ENCODE results near the gene PRKCA. TPM values are rescaled to one million over a fixed set of nuclear protein-coding genes. Genes with fewer than 3 reads are reported as not detected.

Gene PRKCA
- total and polyA plus RNA-seq, 2 donors from 2014 or later: 8.0 to 50.8 TPM

GRCh38 chr17:66379544-66379943, 77.1 kb downstream of the PRKCA start:
- Histone ChIP-seq H3K27me3 (ENCODE audit: control insufficient read depth, insufficient read depth, low read length) (no peaks in the 10 kb centered on the region), H3K4me1 (ENCODE audit: control insufficient read depth in 2 of 3, insufficient read depth in 2 of 3, low read depth in 1 of 3, low read length in 3 of 3) (peaks cover 0 to 8% (median 6%) of the 10 kb centered on the region in 3 donors), H3K27ac (ENCODE audit: low read depth in 2 of 2, low read length in 2 of 2) (no peak overlapping the region), H3K9me3 (ENCODE audit: control insufficient read depth in 2 of 3, insufficient read depth in 1 of 3, low read length in 3 of 3) (no peaks in the 10 kb centered on the region), H3K9ac (ENCODE audit: low read length in 3 of 3) (no peak overlapping the region), H3K36me3 (ENCODE audit: control insufficient read depth in 2 of 3, insufficient read depth in 3 of 3, low read length in 3 of 3) (no peaks in the 10 kb centered on the region), H3K4me3 (ENCODE audit: low read length in 3 of 3) (no peak overlapping the region)
- intact Hi-C loops (cut with DNase I): no loop called here
- DNase-seq: no peak
- no peak for TF ChIP-seq CTCF (IDR thresholded peaks at IDR 0.05; ENCODE audit: borderline replicate concordance, extremely low read depth, insufficient read depth)
- no peak for FAIRE-seq

GRCh38 chr17:66379996-66380395, 77.6 kb downstream of the PRKCA start:
- intact Hi-C loops (cut with DNase I): no loop called here
- Histone ChIP-seq H3K9ac (ENCODE audit: low read length in 3 of 3) (no peak overlapping the region), H3K27me3 (ENCODE audit: control insufficient read depth, insufficient read depth, low read length) (no peaks in the 10 kb centered on the region), H3K4me1 (ENCODE audit: control insufficient read depth in 2 of 3, insufficient read depth in 2 of 3, low read depth in 1 of 3, low read length in 3 of 3) (peaks cover 0 to 6% (median 6%) of the 10 kb centered on the region in 3 donors), H3K4me3 (ENCODE audit: low read length in 3 of 3) (no peak overlapping the region), H3K27ac (ENCODE audit: low read depth in 2 of 2, low read length in 2 of 2) (no peak overlapping the region), H3K9me3 (ENCODE audit: control insufficient read depth in 2 of 3, insufficient read depth in 1 of 3, low read length in 3 of 3) (no peaks in the 10 kb centered on the region), H3K36me3 (ENCODE audit: control insufficient read depth in 2 of 3, insufficient read depth in 3 of 3, low read length in 3 of 3) (no peaks in the 10 kb centered on the region)
- TF ChIP-seq CTCF (IDR thresholded peaks at IDR 0.05; ENCODE audit: borderline replicate concordance, extremely low read depth, insufficient read depth): no peak
- DNase-seq: no peak
- FAIRE-seq: no peak

- FAIRE-seq: no peak
These were observed 79.4 kb downstream of the PRKCA start for GRCh38 chr17:66381701-66382362.

More at GRCh38 chr17:66381701-66382362, 79.4 kb downstream of the PRKCA start:
- Histone ChIP-seq H3K27ac (ENCODE audit: low read depth in 2 of 2, low read length in 2 of 2) (no peak overlapping the region), H3K27me3 (ENCODE audit: control insufficient read depth, insufficient read depth, low read length) (no peaks in the 10 kb centered on the region), H3K36me3 (ENCODE audit: control insufficient read depth in 2 of 3, insufficient read depth in 3 of 3, low read length in 3 of 3) (no peaks in the 10 kb centered on the region), H3K4me3 (ENCODE audit: low read length in 3 of 3) (no peak overlapping the region), H3K4me1 (ENCODE audit: control insufficient read depth in 2 of 3, insufficient read depth in 2 of 3, low read depth in 1 of 3, low read length in 3 of 3) (peaks cover 4 to 6% (median 5%) of the 10 kb centered on the region in 3 donors), H3K9me3 (ENCODE audit: control insufficient read depth in 2 of 3, insufficient read depth in 1 of 3, low read length in 3 of 3) (no peaks in the 10 kb centered on the region), H3K9ac (ENCODE audit: low read length in 3 of 3) (no peak overlapping the region)
- no peak for DNase-seq
- intact Hi-C loops (cut with DNase I): no loop called here
- no peak for TF ChIP-seq CTCF (IDR thresholded peaks at IDR 0.05; ENCODE audit: borderline replicate concordance, extremely low read depth, insufficient read depth)
